ENCODE data around the gene CALY.

DNA sequence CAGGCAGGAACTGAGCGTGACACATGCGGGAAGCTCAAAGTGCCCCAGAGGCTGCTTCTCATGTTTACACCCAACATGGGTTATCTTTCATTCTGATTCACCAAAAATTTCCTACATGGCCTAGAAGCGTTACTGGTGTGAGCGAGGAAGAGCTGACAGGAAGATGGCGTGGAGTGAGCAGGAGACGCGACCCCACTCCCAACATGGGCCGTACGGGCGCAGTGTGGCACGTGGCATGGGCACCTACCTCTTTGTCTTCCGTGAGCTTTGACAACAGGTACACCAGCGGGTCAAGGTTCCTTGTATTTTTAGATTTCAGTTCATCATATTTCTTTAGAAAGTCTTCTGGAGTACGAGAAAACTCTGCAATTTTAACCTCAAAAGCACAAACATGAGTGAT, 37.0 kb downstream of the CALY start:
- TF ChIP-seq, protein P1, sequence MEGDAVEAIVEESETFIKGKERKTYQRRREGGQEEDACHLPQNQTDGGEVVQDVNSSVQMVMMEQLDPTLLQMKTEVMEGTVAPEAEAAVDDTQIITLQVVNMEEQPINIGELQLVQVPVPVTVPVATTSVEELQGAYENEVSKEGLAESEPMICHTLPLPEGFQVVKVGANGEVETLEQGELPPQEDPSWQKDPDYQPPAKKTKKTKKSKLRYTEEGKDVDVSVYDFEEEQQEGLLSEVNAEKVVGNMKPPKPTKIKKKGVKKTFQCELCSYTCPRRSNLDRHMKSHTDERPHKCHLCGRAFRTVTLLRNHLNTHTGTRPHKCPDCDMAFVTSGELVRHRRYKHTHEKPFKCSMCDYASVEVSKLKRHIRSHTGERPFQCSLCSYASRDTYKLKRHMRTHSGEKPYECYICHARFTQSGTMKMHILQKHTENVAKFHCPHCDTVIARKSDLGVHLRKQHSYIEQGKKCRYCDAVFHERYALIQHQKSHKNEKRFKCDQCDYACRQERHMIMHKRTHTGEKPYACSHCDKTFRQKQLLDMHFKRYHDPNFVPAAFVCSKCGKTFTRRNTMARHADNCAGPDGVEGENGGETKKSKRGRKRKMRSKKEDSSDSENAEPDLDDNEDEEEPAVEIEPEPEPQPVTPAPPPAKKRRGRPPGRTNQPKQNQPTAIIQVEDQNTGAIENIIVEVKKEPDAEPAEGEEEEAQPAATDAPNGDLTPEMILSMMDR (IDR thresholded peaks at IDR 0.05), result no peak
- TF ChIP-seq, protein P2, sequence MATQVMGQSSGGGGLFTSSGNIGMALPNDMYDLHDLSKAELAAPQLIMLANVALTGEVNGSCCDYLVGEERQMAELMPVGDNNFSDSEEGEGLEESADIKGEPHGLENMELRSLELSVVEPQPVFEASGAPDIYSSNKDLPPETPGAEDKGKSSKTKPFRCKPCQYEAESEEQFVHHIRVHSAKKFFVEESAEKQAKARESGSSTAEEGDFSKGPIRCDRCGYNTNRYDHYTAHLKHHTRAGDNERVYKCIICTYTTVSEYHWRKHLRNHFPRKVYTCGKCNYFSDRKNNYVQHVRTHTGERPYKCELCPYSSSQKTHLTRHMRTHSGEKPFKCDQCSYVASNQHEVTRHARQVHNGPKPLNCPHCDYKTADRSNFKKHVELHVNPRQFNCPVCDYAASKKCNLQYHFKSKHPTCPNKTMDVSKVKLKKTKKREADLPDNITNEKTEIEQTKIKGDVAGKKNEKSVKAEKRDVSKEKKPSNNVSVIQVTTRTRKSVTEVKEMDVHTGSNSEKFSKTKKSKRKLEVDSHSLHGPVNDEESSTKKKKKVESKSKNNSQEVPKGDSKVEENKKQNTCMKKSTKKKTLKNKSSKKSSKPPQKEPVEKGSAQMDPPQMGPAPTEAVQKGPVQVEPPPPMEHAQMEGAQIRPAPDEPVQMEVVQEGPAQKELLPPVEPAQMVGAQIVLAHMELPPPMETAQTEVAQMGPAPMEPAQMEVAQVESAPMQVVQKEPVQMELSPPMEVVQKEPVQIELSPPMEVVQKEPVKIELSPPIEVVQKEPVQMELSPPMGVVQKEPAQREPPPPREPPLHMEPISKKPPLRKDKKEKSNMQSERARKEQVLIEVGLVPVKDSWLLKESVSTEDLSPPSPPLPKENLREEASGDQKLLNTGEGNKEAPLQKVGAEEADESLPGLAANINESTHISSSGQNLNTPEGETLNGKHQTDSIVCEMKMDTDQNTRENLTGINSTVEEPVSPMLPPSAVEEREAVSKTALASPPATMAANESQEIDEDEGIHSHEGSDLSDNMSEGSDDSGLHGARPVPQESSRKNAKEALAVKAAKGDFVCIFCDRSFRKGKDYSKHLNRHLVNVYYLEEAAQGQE (IDR thresholded peaks at IDR 0.05; ENCODE audit: insufficient read depth in 1 of 2, low read depth in 2 of 2, low read length in 1 of 2), result no peak
- TF ChIP-seq POLR2AphosphoS5 (IDR thresholded peaks at IDR 0.05; ENCODE audit: low read depth, low read length), result no peak
